Glomerular visceral epithelial cell (primary cell): ENCODE measurements around the gene ROR1.

Experiments used
- DNase-seq: peaks from one replicate; pipeline ENCODE4 v3.0.0-alpha.2; 2016; ENCODE audit errors: extremely low spot score

The ROR1 gene

DNA sequence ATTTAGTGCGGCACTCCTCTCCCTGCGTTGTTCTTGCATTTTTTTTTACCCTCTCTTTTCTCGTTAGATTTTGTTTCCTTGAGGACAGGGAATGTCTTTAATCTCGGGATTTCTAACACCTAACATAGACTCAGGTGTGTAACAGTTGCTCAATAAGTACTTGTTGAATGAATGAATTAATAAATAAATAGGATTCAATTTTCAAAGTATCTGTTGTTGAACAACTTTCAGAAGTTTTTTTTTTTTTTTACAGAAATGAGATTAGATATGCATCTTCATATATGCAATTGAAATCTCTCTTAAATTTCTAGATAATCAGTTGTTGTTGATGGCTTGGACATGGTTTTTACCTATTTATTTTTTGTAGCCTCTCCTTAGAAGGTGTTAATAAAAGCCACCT lies 83.1 kb downstream of the ROR1 start:
- DNase-seq = no peak

DNA sequence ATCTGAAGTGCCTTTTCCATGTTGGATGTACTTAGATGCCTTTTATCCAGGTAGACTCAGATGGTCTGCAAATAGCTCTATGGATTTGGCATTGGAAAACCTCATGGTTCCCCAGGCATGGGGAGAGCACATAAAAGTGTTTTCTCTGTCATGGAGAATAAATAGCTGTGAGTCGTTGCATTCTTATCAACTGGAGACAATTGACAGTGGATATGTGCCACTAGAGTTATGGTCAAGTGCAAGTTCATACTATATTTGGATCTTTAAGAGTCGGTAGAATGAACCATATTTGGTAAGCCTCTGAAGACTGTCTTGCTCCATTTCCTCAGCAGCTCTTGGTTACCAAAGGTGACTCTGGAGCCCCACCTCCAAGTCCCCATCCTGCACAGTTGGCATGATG lies 83.7 kb downstream of the ROR1 start:
- no peak for DNase-seq

DNA sequence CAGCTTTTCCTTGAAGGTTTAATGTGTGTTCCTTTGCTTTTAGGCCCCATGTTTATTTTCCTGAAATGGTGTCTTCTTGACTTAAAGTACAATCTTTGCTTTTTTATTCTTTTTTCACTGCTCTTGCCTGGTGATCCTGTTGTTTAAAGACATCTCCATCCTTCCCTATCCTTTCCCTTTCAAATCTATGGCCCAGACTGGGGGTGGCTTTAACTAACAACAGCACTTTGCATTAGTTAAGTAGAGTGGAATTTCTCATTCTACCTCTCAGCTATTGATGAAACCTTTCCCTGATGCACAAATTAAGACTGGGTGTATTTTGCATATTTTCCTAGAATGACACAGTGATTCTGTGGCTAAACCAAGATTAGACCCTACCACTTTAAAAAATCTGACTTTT lies 84.3 kb downstream of the ROR1 start:
- no peak for DNase-seq

DNA sequence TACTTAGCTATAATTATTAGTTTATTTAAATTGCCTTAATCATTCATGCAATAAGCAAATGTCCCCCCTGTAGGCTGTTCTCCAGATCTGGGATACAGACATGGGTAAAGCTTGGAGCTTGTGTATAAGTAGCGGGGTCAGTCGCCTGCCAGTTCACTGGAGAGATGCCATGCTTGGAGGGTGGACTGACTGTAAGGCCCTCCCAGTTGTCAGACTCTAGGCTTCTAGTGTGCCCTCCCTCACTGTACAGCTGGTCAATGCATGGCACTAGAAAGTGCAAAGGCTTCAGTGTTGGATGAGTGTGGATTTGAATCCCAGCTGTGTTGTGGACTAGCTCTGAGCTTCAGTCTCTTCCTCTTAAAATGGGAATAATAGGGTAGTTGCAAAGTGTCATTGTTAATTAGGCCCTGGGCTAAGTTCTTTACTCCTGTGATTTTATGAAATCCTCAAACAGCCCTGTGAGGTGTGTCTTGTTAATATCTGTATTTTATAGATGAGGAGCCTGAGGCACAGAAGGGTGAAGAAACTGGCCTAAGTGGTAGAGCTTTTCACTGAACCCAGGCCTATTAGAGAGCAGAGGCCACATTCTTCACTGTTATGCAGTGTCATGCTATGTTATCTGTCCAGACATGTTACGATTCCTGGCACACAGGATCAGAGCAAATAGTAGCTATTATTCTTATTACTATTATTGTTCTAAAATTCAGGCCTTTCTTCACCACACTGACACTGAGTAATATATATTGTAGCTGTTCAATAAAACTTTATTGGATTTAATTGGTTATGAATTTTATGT lies 85.9 kb downstream of the ROR1 start:
- DNase-seq = no peak

DNA sequence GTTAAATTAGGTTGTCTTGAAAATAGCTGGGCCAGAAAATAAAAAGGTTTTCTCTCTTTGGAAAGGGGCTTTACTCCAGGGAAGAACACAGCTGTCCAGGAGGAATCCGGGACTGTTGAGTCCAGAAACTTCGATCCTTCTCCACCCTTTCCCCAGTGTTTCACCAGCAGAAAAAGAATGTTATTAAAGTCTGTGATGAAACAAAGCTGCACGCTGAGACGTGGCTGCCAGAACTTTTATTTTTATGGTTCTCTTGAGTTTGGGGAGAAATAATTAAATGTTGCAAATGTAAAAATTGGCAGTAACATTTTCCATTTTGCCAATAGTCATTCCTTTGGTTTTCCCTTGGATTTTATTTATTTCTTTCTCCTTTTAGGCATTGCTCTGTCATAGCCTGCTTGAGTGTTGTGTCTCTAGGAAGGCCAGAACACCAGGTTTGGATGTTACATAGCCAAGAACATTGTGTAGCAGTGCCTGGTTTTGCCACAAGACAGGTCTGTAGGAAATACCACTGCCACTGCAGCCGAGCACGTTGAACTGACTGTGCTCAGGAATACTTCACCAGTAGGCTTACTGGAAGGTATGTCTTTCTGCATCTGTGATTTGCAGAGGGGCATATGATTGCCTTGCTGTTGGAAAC lies 87.4 kb downstream of the ROR1 start:
- no peak for DNase-seq

DNA sequence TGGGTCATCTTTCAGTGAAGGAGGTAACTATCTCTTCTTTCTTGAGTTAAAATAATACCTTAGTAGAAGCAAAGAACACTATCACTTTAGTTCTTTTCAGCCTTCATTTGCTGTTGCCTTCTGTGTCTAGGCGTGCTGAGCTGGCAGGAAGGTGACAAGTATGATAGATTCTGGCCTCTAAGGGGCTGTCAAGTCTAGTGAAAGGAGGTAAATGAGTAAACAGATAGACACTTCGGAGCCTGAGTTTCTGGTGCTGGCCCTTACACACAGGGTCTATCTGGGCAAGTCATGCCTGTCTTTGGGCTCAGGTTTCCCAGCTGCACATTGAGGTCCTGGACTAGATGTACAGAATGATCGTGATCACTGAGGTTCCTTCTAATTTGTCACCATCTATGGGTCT lies 89.3 kb downstream of the ROR1 start:
- DNase-seq = no peak

DNA sequence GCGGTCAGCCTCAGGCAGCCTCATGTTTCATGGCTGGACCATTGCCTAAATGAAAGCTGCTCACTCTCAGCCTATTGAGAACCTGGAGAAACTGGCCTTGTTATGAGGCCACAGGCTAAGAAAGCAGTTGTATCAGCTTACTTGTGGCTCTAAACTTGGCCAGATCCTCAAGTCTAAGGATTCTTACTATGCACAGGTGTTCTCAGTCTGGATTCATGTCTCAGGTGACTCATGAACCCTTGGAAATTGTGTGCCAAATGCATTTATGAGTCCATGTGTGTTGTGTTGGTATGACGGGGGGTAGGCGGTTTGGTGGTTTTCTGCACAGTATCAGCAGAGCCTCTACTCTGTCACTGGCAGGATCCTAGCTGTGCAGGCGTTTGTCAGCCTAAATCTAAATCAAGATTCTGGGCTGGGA lies 90.4 kb downstream of the ROR1 start:
- DNase-seq = no peak

DNA sequence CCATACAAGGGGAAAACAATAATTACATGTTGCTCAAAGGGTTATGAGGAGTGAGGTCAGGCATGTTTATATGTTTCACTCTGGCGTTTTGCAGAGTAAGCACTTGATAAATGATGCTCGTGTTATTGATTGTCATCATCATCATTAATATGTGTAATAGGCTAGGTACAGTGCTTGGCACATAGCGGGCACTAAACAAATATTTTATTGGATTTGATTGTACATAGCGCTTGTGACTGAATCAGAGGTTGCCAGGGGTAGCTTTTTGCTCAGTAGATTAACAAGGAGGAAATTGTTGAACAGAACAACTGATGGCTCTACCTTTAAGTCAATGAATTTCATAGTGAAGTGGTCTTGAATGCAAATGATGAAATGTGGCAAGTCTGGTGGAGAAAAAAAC lies 91.7 kb downstream of the ROR1 start:
- DNase-seq = no peak

DNA sequence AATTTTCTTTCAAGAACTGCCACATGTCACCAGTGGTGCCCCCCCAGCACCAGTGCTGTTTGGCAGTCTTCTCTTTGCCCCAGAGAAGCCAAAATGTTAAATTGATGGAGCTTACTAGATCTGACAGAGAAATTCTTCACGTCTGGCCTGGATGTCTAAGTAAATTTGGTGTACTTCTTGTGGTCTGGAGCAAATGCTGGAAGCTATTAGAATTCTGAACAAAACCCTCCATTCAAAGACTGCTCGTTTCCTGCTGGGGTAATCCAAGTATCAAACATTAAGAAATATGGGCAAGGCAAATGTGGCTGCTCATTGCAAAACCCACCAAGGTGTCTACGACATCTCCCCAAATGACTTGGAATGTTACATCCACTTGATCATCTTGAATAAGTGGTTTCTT lies 92.3 kb downstream of the ROR1 start:
- DNase-seq = no peak

DNA sequence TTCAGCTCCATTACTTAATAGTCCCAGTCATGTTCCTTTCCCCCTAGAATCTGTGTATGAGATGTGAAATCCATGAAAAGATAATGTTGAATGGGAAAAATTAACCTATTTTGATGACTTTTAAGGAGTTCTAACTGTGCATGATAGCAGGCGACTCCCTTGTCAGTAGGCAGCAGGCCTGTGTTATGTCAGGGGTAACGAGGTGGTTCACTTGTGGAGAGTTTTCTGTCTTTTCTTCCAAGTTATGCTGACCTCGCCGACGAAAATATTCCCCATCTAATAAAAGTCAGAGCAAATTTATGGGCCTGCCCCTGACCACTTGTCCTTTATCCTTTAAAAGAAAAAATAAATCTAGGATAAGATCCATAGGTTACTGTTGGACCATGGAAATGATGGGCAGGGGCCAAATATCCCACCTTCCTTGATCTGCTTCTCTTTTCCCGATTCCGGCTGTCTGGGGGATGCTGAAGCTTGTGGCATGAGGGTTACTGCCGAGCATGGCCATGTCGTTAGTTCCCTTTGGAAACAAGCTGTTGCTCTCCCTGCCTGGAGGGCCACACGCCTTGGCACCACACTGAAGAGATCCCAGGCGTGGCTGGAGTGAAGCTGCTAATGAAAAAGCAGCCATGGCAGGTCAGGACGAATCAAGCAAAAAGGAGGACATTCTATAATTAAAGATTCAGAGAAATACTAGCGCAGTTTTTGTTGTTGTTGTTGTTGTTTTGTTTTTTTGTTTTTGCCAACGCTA lies 93.8 kb downstream of the ROR1 start:
- DNase-seq = no peak

DNA sequence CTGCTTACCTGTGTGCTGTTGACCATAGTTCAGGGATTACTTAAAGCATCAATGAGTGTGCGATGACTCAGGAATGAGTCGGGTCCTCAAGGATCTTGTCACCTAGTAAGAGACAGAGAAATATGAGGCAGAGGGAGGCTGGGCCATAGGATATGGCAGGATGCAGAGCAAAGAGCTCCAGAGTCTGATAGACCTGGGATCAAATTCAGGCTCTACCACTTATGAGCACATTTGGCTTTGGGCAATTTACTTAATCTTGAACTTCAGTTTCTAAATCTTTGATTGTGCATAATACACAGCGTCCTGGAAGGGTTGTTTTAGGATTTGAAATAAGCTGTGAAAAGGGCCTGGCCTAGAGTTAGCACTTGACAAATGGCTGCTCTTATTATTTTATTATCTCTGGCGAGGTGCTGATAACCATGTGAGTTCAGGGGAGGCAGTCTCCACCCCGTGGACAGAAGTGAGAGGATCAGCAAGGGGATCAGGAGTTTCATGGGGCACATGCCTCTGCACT lies 94.5 kb downstream of the ROR1 start:
- DNase-seq = peak; percentile 55

DNA sequence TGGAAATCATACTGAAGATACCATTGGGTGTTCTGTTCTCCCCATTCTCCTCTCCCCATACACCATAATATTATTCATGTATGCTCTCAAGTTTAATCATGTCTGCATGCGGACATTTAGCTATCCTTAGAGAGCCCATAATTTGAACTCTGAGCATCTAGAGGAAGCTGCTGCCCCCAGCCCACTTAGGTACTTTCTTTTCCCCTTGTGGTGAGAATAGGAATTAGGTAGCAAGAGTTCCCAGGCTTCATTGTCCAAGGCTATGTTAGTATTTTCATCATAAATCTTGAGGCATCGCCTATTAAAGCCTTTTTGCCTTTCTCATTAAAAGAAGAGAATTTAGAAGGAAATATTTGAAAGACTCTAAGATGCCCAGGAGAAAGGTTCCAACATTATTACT lies 96.3 kb downstream of the ROR1 start:
- DNase-seq = no peak

DNA sequence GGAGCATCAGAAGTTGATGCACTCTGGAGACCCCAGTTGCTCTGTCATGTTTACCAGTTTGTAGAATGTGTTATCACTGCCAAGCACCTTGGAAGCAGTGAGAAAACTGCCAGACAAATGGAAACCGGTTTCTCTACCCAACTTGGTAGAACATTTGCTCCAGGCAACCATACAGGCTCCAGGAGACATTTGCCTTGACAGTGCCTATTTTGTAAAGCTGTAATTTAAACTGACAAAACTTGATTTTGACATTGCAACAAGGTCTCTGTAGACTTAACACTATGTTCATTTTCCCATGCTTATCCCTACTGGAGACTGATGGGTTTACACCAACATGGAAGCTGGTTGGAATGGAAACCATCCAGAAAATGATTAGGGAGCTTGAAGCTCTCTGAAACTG lies 97.6 kb downstream of the ROR1 start:
- DNase-seq = no peak

DNA sequence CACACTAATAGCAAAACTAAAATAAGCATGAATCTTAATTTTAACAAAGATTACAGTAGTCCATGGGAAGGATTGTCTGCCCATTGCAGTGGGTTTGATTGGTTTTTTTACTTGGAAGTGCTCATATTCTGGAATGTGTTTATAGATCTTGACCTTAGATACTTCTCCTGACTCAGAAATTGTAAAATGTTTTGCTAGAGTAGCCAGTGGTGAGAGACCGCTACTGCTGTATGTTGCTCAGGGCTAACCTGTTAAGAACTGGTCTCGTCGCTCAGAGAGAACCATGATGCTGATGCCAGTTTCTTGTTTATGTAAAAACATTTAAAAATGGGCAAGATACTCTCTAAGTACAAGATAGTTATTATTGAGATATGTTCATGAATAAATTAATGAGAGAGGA lies 99.9 kb downstream of the ROR1 start:
- peak; percentile 39 for DNase-seq

DNA sequence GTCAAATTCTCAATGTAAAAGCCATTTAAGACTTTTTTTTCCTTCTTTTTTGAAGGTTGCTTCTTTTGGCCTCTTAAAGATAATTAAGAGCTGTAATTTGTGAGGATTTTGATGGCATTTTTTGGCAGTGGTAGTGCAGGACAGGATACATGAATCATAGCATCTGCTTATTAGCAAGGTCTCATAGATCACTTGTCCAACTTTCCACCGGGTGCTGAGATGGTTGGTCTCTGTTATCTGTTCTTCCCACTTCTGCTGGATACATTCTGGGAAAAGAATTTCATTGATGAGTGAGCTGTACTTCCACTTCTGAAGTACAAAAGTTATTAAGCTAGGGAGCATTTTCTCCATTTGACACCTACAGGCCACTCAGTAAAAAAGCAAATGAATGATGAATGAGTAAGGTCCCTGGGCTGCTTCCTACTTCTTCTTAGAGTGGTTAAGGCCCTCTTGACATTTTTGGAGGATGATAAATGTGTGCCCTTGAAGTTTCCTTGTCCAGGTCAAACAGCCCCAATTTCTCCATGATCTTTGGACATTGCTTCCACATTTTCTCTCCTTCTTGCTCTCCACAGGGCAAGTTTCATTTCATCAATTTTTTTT lies 100.6 kb downstream of the ROR1 start:
- peak; percentile 32 for DNase-seq

DNA sequence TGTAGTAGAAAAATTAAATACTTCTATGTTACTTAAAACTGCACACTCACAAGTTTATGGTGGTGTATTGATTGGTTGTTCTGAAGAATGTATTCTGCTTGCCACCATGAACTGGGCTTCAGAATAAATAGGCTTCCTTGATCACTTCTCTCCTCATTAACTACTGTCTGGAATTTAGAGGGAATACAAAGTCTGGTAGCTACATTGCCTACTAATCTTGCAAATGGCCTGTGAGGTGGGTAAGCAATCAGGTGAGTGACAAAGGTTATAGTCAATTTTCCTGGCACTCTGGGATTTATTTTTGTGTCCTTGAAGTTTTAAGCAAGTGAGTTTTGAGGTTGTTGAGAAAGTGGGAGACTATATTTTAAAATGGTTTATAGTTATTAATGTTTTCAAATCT lies 101.8 kb downstream of the ROR1 start:
- no peak for DNase-seq

DNA sequence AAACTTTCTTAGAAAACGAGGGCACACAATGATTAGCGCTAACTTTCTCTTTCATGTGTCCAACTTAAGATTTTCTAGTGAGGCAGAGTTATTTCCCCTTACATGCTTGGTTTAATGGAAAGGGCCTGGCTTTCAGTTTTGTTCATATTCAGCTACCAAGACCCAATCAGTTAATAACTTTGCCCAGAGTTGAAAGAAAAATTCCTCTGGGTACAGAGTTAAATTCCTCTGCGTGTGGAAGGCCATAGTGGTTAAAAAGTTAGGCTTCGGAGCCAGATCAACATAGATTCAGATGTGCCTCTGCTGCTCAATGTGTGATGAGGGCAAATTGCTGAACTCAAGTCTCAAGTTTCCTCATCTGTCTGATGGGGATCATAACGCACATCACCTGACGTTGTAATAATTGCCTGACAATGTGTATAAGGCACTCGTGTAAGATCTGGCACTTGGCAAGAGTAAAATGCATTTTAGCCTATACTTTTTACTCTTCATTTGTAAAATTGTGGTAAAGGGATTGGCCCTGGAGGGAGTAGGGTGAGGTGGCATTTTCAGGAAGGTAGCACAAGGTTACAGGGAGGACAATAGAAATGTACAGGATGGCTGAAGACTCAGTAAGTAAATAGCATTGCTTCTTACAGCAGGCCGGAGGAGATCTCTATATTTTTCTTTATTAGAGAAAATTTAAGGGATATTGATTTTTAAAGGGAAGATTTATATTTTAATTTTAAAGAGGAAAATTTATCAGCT lies 103.4 kb downstream of the ROR1 start:
- DNase-seq = peak; percentile 65

DNA sequence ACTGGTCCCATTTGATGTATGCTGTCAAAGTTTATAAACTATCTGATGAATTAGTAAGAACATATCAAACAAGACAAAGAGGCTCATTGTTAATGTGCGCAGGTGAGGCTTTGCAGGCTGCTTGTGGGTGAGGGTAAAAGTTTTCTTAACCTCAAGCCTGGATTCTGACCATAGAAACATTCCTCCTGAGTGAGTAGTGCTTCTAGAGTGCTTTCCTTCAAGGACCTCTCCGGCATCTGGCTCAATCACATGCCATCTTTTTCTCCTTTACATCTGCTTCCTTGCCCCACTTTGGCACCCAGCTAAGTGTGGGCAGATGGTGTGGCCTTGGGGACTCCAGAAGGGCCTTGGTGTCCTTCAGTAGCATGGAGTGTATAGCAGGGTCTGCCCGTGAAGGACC lies 104.0 kb downstream of the ROR1 start:
- peak; percentile 84 for DNase-seq

DNA sequence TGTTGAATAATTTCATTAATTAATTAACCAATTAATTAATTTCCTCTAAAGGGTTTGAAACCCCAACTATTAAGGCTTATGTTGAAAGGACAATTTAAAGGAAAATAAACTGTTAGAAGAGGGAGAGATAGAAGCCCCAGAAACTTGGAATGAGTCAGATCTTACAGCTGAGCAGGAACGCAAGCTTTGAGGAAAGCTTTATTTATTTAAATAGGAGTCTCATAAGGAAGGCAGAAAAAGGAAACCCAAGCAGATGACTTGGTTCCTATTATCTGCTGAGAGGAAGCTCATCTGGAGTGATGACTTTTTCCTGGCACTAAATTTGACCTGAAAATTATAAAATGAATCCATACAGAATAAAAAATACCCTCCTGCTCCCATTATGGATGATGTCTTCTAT lies 105.1 kb downstream of the ROR1 start:
- no peak for DNase-seq

DNA sequence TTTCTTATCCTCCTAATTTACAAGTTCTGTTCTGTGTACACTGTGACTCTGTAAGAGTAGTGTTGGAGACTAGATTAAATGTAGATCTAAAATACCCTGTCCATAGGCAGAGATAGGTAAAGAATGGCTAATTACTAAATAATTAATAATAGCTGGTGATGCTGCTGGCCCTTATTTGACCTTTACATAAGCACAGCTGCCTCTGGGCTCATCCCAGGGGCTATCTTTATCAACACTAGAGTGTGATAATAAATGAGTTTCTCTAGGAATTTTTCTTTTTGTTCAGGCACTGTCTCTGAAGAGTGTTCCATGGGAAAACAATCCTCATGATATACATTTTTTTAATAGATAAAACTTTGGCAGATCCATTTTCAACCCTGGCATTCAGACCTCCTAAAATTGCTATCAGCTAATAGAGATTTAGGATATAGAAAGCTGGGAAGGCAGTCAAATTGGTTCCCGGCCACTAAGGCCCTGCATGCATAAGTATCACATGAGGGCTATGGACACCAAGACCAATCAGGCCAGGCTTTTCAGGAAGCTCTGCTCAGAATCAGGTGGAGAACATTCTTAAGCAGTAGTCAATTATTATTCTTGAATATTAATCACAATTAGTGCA lies 107.2 kb downstream of the ROR1 start:
- no peak for DNase-seq

DNA sequence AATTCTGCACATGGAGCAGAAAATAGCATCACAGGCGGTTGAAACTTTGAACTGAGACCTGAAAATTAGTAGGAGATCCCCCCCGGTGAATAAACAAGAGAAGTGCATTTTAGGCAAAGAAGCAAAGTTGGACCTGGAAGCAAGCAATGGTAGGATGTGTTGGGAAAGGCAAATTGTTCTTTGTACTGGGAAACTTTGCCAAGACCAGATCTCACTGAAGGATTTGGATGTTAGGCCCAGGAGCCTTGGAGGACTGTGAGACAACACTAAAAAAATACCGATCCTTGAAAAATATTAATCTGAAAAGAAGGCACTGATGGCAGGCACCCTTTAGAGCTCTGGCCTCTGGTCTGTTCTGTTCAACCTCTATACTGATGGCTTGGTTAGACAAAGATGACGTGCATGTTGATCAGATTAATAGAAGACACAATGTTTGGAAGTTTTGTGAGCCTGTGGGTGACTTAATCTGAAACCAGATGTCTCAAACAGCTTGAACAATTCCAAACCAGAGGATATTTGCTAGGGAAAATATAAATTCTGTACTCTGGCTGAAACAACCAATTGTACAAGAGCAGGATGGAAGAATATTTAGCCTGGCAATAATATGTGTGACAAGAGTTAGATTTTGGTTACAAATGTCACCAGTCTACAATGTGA lies 108.4 kb downstream of the ROR1 start:
- no peak for DNase-seq
